Measurements from ENCODE around the gene COMMD2. TPM values are rescaled to one million over a fixed set of nuclear protein-coding genes. Genes with fewer than 3 reads are reported as not detected.

COMMD2 gene
- total and polyA plus RNA-seq, 10 of the 15 experiments (the other 5 are each of a cell fraction or from before 2014, with no cell fraction given): 23.0 to 97.0 (median 50.9) TPM

- Histone ChIP-seq H2AFZ (ENCODE audit: control insufficient read depth, low read depth, low read length) (peak overlapping the region; percentile 61; the same call in 1 of the 2 replicates), H3K9ac (ENCODE audit: control insufficient read depth, insufficient read depth, low read length) (no peak overlapping the region), H3K4me2 (ENCODE audit: control insufficient read depth, insufficient read depth) (no peak overlapping the region), H3K79me2 (ENCODE audit: control insufficient read depth, insufficient read depth, low read length) (no peaks in the 10 kb centered on the region), H3K27me3 (replicated peaks in 1 of 2; ENCODE audit: control insufficient read depth in 2 of 2, insufficient read depth in 2 of 2, low read length in 1 of 2) (no peaks in the 10 kb centered on the region), H4K20me1 (ENCODE audit: control insufficient read depth, insufficient read depth) (no peaks in the 10 kb centered on the region), H3K36me3 (ENCODE audit: control insufficient read depth in 2 of 2, insufficient read depth in 2 of 2, low read length in 1 of 2) (no peaks in the 10 kb centered on the region), H3K27ac (ENCODE audit: control insufficient read depth, insufficient read depth) (no peak overlapping the region), H3K4me3 (no peak overlapping the region), H3K9me3 (replicated peaks; ENCODE audit: control insufficient read depth, insufficient read depth, low read length) (peaks cover 2% of the 10 kb centered on the region; the same call in 2 of the 3 replicates), H3K4me1 (ENCODE audit: control insufficient read depth, insufficient read depth, low read length) (no peaks in the 10 kb centered on the region)
- intact Hi-C loops (cut with micrococcal nuclease; ENCODE audit: unreplicated experiment) (loop anchor here (1.0 to 2.0 kb wide), 4 partner anchors 58 to 205 kb away; partner anchors contain the start of gene WWTR1), in situ Hi-C loops (cut with MboI) (loop anchor here (5.0 kb wide), 1 partner anchor 155 kb away; no protein-coding TSS in a partner anchor)
- RAD21 ChIA-PET (ENCODE audit: unreplicated experiment): interaction anchor here (0.7 to 5.6 kb wide), 26 partner anchors 10 to 204 kb away, joined by 3 to 122 read pairs (median 5); partner anchors contain the start of genes COMMD2 and WWTR1
- POLR2A ChIA-PET: interaction anchor here (0.5 to 1.7 kb wide), 7 partner anchors 35 to 186 kb away, joined by 3 to 7 read pairs (median 4); partner anchors contain the start of genes COMMD2 and WWTR1
- no TSS peak for BruUV-seq (replicated peaks)
- 68% methylated on average over 6 of the region's 6 CpGs for WGBS (ENCODE audit: insufficient coverage, insufficient replicate concordance, low lambda C conversion rate, missing lambda C conversion rate)
- no peak for FAIRE-seq
- SMC1A ChIA-PET (ENCODE audit: uncharacterized antibody, unreplicated experiment): interaction anchor here (0.7 to 9.7 kb wide), 45 partner anchors 10 to 229 kb away, joined by 3 to 231 read pairs (median 5); partner anchors contain the start of gene WWTR1
- CTCF ChIA-PET: interaction anchor here (0.6 to 7.3 kb wide), 60 partner anchors 8 to 1071 kb away, joined by 3 to 253 read pairs (median 5); partner anchors contain the start of genes COMMD2 and WWTR1
- peak; percentile 55 for ATAC-seq
- no peak for DNase-seq (ENCODE audit: low read depth, low spot score)
- TF ChIP-seq SUZ12 (IDR thresholded peaks at IDR 0.05; ENCODE audit: unreplicated experiment) (no peak), ESRRA (IDR thresholded peaks at IDR 0.05; ENCODE audit: low read length) (no peak), MTA2 (IDR thresholded peaks at IDR 0.05; ENCODE audit: low read depth) (peak; percentile 13; the same call in 1 of the 2 replicates)
Observed at GRCh38 chr3:149716984-149717383, 35.3 kb downstream of the COMMD2 start.

- Histone ChIP-seq H3K9ac (ENCODE audit: control insufficient read depth, insufficient read depth, low read length) (no peak overlapping the region), H4K20me1 (ENCODE audit: control insufficient read depth, insufficient read depth) (no peaks in the 10 kb centered on the region), H3K27ac (ENCODE audit: control insufficient read depth, insufficient read depth) (no peak overlapping the region), H3K79me2 (ENCODE audit: control insufficient read depth, insufficient read depth, low read length) (no peaks in the 10 kb centered on the region), H3K4me2 (ENCODE audit: control insufficient read depth, insufficient read depth) (no peak overlapping the region), H2AFZ (ENCODE audit: control insufficient read depth, low read depth, low read length) (no peak overlapping the region), H3K4me1 (ENCODE audit: control insufficient read depth, insufficient read depth, low read length) (no peaks in the 10 kb centered on the region), H3K36me3 (ENCODE audit: control insufficient read depth in 2 of 2, insufficient read depth in 2 of 2, low read length in 1 of 2) (no peaks in the 10 kb centered on the region), H3K9me3 (replicated peaks; ENCODE audit: control insufficient read depth, insufficient read depth, low read length) (no peaks in the 10 kb centered on the region), H3K27me3 (replicated peaks in 1 of 2; ENCODE audit: control insufficient read depth in 2 of 2, insufficient read depth in 2 of 2, low read length in 1 of 2) (no peaks in the 10 kb centered on the region), H3K4me3 (no peak overlapping the region)
- ChIA-PET CTCF (interaction anchor here (0.9 to 7.3 kb wide), 5 partner anchors 44 to 182 kb away, joined by 3 to 253 read pairs (median 3); no protein-coding TSS in a partner anchor), RAD21 (ENCODE audit: unreplicated experiment) (interaction anchor here (0.8 to 5.6 kb wide), 4 partner anchors 61 to 184 kb away, joined by 3 to 122 read pairs (median 4); no protein-coding TSS in a partner anchor), POLR2A (interaction anchor here (0.6 kb wide), 1 partner anchor 204 kb away, joined by 3 read pairs; no protein-coding TSS in a partner anchor), SMC1A (ENCODE audit: uncharacterized antibody, unreplicated experiment) (interaction anchor here (0.8 to 9.7 kb wide), 5 partner anchors 139 to 203 kb away, joined by 3 to 231 read pairs (median 5); no protein-coding TSS in a partner anchor)
- in situ Hi-C loops (cut with MboI): loop anchor here (5.0 kb wide), 1 partner anchor 153 kb away; no protein-coding TSS in a partner anchor
- FAIRE-seq (no peak), DNase-seq (ENCODE audit: low read depth, low spot score) (no peak), ATAC-seq (no peak)
- 93% methylated on average over 13 of the region's 13 CpGs for WGBS (ENCODE audit: insufficient coverage, insufficient replicate concordance, low lambda C conversion rate, missing lambda C conversion rate)
- BruUV-seq (replicated peaks): no TSS peak
- intact Hi-C loops (cut with micrococcal nuclease; ENCODE audit: unreplicated experiment): no loop called here
- TF ChIP-seq USF1 (IDR thresholded peaks at IDR 0.05; ENCODE audit: borderline replicate concordance, extremely low read length, insufficient read depth, low read depth, low read length) (no peak), NFIC (IDR thresholded peaks at IDR 0.05; ENCODE audit: low read depth, low read length) (no peak), SP1 (IDR thresholded peaks at IDR 0.05; ENCODE audit: low read depth, low read length) (no peak), GABPA (IDR thresholded peaks at IDR 0.05; ENCODE audit: low read depth) (no peak), SIX5 (IDR thresholded peaks at IDR 0.05; ENCODE audit: low read depth, low read length, severe bottlenecking) (no peak), PKNOX1 (IDR thresholded peaks at IDR 0.05) (no peak), EZH2 (IDR thresholded peaks at IDR 0.05; ENCODE audit: borderline replicate concordance, control insufficient read depth, low read depth, low read length) (no peak)
Observed at GRCh38 chr3:149715247-149715646, 37.0 kb downstream of the COMMD2 start.
